Activated gamma-delta T cell (primary cell): Measurements from ENCODE around the gene BTBD3.

Experiments
- DNase-seq: peaks from one replicate; lab custom pipeline; 2025; lab: John Stamatoyannopoulos, UW
- total RNA-seq, 2 donors: gene quantifications; one replicate each; lab custom pipeline; 2026; lab: John Stamatoyannopoulos, UW

The BTBD3 gene
- 4.1 to 7.0 reads per million in 2 donors for total RNA-seq

DNA sequence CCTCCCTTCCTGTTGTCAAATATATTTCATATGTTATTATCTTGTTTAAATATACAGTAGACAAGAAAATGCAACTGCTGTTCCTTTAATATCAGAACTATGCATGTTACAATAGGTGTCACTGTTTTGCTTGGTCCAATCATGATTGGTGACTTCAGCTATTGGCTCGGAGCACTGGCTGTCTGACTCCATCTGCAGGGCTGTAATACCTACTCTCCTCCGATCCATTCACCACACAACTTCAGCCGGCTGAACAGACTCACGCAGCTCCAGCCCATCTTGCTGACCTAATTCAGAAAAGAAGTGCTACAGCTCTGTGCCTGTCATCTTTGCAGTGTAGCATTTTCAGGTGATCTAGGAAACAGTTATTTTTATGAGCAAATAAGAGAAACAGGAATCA, at the start of gene BTBD3:
Gene BTBD3, plus strand, starts transcription at position 231 of the 400 bp plus-strand sequence. CDS start 383 bp downstream, outside the sequence.
- DNase-seq: no peak

DNA sequence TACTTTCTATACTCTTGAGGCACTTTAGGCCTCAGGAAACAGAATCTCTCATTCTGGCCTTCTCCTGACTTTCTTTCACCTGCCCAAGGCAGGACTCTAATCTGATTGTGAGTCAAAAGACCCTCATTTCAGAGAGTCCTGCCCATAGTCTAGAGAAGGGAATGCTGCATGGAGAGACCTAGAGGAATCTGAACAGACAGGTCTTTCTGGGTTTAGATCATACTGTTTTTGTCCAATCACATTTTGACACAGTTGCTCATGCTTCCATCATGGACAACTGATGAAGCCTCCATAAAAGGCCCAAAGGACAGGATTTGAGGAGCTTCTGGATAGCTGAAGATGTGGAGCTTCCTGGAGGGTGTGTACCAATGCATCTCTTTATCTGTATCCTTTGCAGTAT, 48.1 kb upstream of the BTBD3 start:
- no peak for DNase-seq

DNA sequence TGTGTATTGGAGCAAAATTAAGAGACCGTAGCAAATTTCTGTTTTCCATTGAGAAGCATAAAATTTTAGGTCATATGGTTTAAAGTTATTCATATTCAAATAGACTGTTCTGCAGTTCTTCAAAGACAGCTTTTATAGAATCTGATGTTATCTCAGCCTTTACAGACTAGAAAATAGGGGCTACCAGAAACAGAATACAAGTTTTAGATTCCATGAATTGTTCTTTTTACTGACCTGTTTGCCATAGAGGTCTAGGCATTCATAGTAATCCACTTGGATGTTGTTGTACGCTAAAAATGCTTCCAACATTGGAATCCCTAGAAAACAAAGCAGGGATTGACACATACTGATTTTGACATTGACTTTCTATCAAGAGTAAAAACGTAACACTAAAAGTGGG, 47.3 kb upstream of the BTBD3 start:
- DNase-seq: no peak

DNA sequence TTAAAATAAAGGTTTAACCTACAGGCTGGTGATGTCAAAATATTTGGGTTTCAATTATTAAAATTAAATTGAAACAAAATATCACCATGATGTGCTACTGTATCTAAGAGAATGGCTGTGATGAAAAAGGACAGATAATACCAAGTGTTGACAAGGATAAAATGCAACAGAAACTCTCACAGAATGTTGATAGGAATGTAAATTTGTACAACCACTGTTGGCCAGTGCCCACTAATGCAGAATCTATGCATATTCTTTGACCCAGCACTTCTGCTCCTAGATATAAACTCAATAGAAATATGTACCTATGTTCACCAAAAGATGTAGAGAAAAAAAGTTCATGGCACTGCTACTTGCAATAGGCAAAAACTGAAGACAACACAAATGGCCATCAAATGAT, 41.1 kb upstream of the BTBD3 start:
- no peak for DNase-seq

GRCh38 chr20:11880680-11881079, 37.0 kb upstream of the BTBD3 start:
- no peak for DNase-seq

GRCh38 chr20:11881449-11881848, 36.2 kb upstream of the BTBD3 start:
- no peak for DNase-seq

DNA sequence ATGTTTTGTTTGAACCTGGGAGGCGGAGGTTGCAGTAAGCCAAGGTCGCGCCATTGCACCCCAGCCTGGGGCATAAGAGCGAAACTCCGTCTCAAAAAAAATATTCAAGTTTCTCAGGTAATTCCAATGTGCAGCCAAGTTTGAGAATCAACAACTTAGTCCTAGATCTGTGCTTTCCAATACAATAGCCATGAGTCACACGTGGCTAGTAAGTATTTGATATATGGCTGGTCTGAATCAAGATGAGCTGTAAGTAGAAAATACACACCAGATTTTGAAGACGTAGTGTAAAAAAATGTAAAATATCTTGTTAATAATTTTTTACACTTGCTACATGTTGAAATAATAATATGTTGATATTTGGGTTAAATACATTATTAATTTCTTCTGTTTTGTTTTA, 35.0 kb upstream of the BTBD3 start:
- DNase-seq: no peak

GRCh38 chr20:11888648-11889047, 29.0 kb upstream of the BTBD3 start:
- DNase-seq: no peak

DNA sequence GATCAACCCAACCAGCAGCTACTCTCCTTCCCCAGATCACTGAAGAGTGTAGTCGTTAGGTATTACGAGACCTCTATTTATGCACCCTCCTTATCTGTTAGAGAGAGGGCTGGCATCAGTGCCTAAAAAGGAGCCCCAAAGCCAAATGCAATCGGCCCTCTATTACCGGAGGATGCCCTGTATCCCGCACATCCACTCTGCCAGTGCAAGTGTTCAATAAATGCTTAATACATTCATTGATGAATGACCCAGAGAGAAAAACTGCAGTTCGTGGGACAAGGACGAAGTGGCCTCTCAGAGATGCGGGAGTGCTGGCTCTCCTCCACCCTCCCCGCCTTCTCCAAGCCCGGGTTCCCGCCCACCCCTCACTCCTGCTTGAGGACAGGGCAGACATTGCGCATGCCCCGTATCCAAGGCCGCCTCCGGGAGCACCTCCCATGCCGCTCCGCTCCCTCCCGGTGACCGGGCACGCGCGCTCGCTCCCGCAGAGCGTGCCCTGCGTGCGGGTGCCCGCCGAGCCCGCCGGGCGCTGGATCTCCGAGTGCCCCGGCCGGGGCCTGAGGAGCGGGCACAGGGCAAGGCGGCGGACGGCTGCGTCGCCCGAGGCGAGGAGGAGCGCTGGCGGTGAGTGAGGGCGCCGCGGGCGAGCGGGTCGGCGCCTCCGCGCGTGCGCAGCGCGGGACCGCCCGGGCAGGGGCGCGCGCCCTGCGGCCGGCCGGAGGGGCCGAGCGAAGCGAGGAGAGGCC, 27.2 kb upstream of the BTBD3 start:
- DNase-seq: no peak

DNA sequence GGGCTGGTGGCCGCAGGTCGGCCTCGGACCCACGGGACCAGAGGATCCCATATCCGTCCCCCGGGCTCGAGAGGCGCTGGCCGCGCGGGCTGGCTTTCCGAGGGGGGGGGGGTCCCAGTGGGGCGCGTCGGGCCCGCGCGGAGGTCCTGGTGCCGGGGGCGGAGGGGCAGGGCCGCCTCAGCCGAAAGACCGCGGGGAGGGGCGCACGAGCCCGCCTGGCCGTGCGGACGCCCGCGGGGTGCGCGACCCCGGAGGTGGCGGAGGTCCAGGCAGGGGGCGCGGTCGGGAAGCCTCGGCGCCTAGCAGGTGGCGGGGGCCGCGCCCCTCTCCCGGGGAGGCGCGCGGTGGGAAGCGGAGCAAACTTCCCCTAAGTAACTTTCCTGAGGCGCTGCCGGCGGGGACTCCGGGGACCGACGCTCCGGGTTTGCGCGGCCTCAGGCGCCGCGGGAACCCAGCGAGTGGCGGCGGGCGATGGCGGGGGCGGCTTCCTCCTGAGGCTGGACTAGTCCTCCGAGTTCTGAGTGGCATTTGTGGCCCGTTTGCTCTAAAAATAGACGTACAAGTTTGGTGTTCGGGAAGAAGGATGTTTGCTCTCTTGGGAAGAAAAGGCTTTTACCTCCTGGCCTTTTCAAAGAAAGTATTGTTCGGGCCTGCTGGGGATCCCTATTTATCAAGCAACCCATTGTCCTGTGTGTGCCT, 26.5 kb upstream of the BTBD3 start:
- DNase-seq: no peak

- no peak for DNase-seq
These were observed 25.7 kb upstream of the BTBD3 start for GRCh38 chr20:11891776-11892545.

DNA sequence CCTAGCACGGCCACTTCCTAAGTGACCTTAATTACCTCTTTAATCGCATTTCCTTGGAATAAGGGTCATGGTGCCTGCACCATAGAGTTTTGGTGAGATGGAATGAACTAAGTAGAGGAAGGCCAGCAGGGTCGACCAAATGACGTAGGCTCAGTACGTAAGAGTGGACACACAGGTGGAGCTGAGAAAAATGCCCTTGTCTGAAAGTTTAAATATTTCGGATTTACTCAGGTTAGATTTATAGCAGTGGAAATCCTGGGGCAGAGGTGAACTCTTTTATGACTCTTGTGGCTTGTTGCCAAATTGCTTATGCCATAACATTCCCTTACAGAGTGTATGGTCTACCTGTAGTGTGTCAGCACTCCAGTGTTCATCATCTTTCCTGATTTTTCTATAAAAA, 23.6 kb upstream of the BTBD3 start:
- no peak for DNase-seq

DNA sequence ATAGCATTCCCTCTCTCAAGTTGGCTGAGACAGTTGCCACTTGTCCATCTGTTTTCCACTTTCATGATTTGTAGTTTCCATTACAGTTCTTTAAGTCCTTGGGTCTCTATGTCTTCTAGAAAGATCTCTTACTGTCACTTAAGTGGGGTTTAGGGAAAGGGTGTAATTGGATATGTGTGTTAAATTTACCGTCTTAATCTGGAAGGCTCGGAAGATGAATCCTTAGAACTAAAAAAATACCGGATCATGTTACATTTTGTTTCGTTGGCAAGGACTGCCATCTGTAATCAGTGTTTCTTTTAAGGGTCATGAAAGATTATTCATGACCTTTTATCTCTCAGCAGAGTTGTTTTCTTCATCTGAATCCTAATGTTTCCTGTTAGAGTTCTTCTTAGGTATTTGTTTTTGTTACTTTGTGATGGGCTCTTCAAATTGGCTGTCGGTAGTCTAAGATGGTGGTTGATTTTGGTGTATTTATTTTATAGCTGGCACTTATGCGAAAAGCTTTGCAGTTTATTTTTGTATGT, 21.8 kb upstream of the BTBD3 start:
- DNase-seq: no peak

GRCh38 chr20:11901127-11901526, 16.6 kb upstream of the BTBD3 start:
- DNase-seq: no peak

DNA sequence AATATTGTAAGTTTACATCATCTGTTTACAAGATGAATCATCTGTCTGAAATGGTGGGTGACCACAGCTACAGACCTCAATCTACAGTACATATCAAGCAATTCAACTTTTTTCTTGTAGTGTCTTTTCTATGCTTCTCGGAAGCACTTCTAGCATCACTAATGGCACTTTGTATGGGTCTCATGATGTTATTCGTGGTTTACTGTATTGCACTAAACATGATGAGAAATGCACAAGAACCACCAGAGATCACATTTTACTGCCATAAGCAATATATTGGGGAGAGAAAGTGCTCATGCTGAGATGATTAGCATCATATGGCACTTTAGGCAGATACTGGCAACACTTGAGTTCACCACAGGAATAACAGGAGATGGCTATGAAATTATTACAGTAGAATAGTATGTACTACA, 15.4 kb upstream of the BTBD3 start:
- no peak for DNase-seq

DNA sequence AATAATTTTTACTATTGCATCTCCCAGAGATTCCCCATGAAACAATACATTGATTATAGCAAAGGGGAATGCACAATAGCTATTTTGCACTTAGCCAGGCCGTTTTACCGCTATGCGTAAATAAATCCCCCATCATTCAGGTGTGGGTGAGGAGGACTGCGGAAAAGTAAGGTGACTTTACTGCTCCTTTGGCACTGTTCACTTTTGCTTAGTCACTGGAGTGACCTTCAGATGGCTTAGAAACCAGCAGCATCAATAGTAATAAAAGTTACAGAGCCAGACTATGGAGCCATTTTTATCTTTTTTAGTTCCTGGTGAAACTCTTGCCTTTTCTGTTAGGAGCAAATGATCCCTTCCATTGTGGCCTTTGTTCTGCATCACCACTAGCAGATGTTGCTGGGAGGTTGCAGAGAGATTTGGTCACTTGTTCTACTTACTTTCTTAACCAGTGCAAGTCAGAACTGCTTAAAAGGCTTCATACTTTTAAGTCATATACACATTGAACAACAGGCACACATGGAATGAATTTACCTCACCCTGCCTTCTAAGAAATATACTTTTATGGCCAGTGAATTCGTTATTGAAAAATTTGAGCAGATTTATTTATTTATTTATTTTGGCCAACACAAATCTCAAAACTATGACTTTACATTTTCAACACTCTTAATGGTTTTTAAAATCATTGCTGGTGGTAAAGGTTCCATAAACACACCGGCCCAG, 12.1 kb upstream of the BTBD3 start:
- DNase-seq: no peak

DNA sequence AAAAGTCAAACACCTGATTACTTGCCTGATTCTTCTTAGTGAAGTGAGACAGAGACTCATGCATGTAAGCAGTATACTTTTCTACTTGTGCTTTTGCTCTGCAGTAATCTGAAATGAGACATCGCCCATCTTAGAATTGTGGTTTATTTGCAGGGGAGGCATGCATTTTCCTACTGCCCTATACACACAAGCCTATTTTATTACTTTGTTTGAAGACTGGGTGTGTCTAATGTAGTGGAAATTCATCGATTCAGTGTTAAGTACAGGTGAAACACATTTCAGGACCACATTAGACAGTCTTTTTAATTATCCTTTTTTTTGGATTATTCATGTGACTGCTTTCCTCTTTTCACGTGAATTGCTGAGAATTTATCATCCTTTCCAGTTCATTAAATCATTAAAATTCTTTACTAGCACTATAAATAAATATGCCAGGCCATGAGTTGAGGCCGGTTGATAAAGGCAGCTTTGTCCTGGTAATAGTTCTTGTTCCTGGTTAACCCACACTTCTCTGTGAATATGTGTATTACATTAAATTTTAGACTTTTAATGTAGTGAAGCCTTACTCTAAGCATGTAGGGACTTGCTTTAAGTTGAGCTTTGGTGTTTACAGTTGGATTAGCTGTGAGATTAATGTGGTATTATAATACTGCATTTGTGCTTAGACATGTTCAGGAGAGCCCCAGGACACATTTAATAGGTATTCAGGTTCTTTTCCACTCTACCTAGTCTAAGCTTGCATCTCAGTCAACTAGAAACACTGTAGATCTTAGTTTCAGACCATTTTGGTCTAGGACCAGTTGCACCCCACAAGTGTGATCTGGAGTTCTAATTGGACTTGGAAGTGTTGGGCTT, 10.8 kb upstream of the BTBD3 start:
- no peak for DNase-seq

GRCh38 chr20:11907621-11908020, 10.1 kb upstream of the BTBD3 start:
- DNase-seq: no peak

- no peak for DNase-seq
These were observed 5.6 kb upstream of the BTBD3 start for GRCh38 chr20:11912013-11912658.

- DNase-seq: no peak
These were observed 4.9 kb upstream of the BTBD3 start for GRCh38 chr20:11912659-11913415.
